Measurements from ENCODE around the gene GRK5.
"Not testable (repeated sequence)": the region's sequence is repeated elsewhere in the genome, so short reads cannot be mapped to it uniquely, and the experiment has no call there.

The GRK5 gene

GRCh38 chr10:119274519-119275045 lies 67.2 kb downstream of the GRK5 start:
- no peak for DNase-seq (ENCODE audit: low read depth in 2 of 2)

GRCh38 chr10:119275085-119275484 lies 67.7 kb downstream of the GRK5 start:
- DNase-seq (ENCODE audit: low read depth in 2 of 2), result no peak

- not testable (repeated sequence) for DNase-seq (ENCODE audit: low read depth in 2 of 2)
Observed at GRCh38 chr10:119276194-119276593, 68.8 kb downstream of the GRK5 start.

GRCh38 chr10:119278126-119278709 lies 70.8 kb downstream of the GRK5 start:
- DNase-seq (ENCODE audit: low read depth in 2 of 2), result no peak

GRCh38 chr10:119279441-119279840 lies 72.1 kb downstream of the GRK5 start:
- DNase-seq (ENCODE audit: low read depth in 2 of 2), result no peak

- no peak for DNase-seq (ENCODE audit: low read depth in 2 of 2)
Observed at GRCh38 chr10:119281581-119282071, 74.3 kb downstream of the GRK5 start.

GRCh38 chr10:119282446-119282845 lies 75.1 kb downstream of the GRK5 start:
- DNase-seq (ENCODE audit: low read depth in 2 of 2), result no peak

- DNase-seq (ENCODE audit: low read depth in 2 of 2), result no peak
Observed at GRCh38 chr10:119283387-119283786, 76.0 kb downstream of the GRK5 start.

GRCh38 chr10:119283818-119284217 lies 76.4 kb downstream of the GRK5 start:
- no peak for DNase-seq (ENCODE audit: low read depth in 2 of 2)

- no peak for DNase-seq (ENCODE audit: low read depth in 2 of 2)
Observed at GRCh38 chr10:119284679-119285096, 77.3 kb downstream of the GRK5 start.

- DNase-seq (ENCODE audit: low read depth in 2 of 2), result no peak
Observed at GRCh38 chr10:119285495-119286267, 78.3 kb downstream of the GRK5 start.

- DNase-seq (ENCODE audit: low read depth in 2 of 2), result no peak
Observed at GRCh38 chr10:119286516-119286915, 79.1 kb downstream of the GRK5 start.

GRCh38 chr10:119286983-119287633 lies 79.7 kb downstream of the GRK5 start:
- DNase-seq (ENCODE audit: low read depth in 2 of 2), result no peak

GRCh38 chr10:119288574-119289001 lies 81.2 kb downstream of the GRK5 start:
- no peak for DNase-seq (ENCODE audit: low read depth in 2 of 2)

- DNase-seq (ENCODE audit: low read depth in 2 of 2), result no peak
Observed at GRCh38 chr10:119289227-119289920, 82.0 kb downstream of the GRK5 start.

- no peak for DNase-seq (ENCODE audit: low read depth in 2 of 2)
Observed at GRCh38 chr10:119290301-119291048, 83.1 kb downstream of the GRK5 start.

GRCh38 chr10:119291223-119291900 lies 84.0 kb downstream of the GRK5 start:
- no peak for DNase-seq (ENCODE audit: low read depth in 2 of 2)

GRCh38 chr10:119292968-119293760 lies 85.8 kb downstream of the GRK5 start:
- no peak for DNase-seq (ENCODE audit: low read depth in 2 of 2)

GRCh38 chr10:119296703-119297102 lies 89.3 kb downstream of the GRK5 start:
- DNase-seq (ENCODE audit: low read depth in 2 of 2), result no peak
